ENCODE measurements around the gene IFIT5.
A peak's percentile ranks its signal among the peaks of the same experiment; 100 is the strongest.
"Not testable (repeated sequence)": the region's sequence is repeated elsewhere in the genome, so short reads cannot be mapped to it uniquely, and the experiment has no call there.

The IFIT5 gene

GRCh38 chr10:89414146-89414878, at the start of gene IFIT5:
Gene IFIT5, plus strand, starts transcription at chr10:89414568. Its CDS starts 231 bp downstream, at chr10:89414799.
- peak; percentile 47 for DNase-seq (ENCODE audit: low read depth)

- DNase-seq (ENCODE audit: low read depth) = no peak
Observed at GRCh38 chr10:89367529-89367928, 46.8 kb upstream of the IFIT5 start.

GRCh38 chr10:89368129-89368528, 46.2 kb upstream of the IFIT5 start:
- no peak for DNase-seq (ENCODE audit: low read depth)

GRCh38 chr10:89369156-89370105, 44.9 kb upstream of the IFIT5 start:
- no peak for DNase-seq (ENCODE audit: low read depth)

- no peak for DNase-seq (ENCODE audit: low read depth)
Observed at GRCh38 chr10:89371079-89371478, 43.3 kb upstream of the IFIT5 start.

- DNase-seq (ENCODE audit: low read depth) = no peak
Observed at GRCh38 chr10:89371987-89372386, 42.4 kb upstream of the IFIT5 start.

GRCh38 chr10:89373916-89374711, 40.3 kb upstream of the IFIT5 start:
- peak; percentile 85 for DNase-seq (ENCODE audit: low read depth)

GRCh38 chr10:89374713-89375141, 39.6 kb upstream of the IFIT5 start:
- no peak for DNase-seq (ENCODE audit: low read depth)

GRCh38 chr10:89377705-89378637, 36.4 kb upstream of the IFIT5 start, which contains the start of gene IFIT1B:
Gene IFIT1B, plus strand, starts transcription at chr10:89378056. Its CDS starts 80 bp downstream, at chr10:89378136.
- DNase-seq (ENCODE audit: low read depth) = no peak

GRCh38 chr10:89379103-89379502, 35.3 kb upstream of the IFIT5 start:
- no peak for DNase-seq (ENCODE audit: low read depth)

- DNase-seq (ENCODE audit: low read depth) = no peak
Observed at GRCh38 chr10:89382757-89383156, 31.6 kb upstream of the IFIT5 start.

GRCh38 chr10:89384474-89385340, 29.7 kb upstream of the IFIT5 start:
- DNase-seq (ENCODE audit: low read depth) = no peak

GRCh38 chr10:89388806-89389205, 25.6 kb upstream of the IFIT5 start:
- DNase-seq (ENCODE audit: low read depth) = no peak

GRCh38 chr10:89389254-89389653, 25.1 kb upstream of the IFIT5 start:
- DNase-seq (ENCODE audit: low read depth) = no peak

GRCh38 chr10:89390476-89391225, 23.7 kb upstream of the IFIT5 start:
- DNase-seq (ENCODE audit: low read depth) = no peak

GRCh38 chr10:89391226-89391576, 23.2 kb upstream of the IFIT5 start:
- DNase-seq (ENCODE audit: low read depth) = not testable (repeated sequence)

- peak; percentile 95 for DNase-seq (ENCODE audit: low read depth)
Observed at GRCh38 chr10:89391907-89392756, 22.2 kb upstream of the IFIT5 start, which contains the start of gene IFIT1. Gene IFIT1, plus strand, starts transcription at chr10:89392623. Its CDS starts 90 bp downstream, at chr10:89392713.

- peak; percentile 71 for DNase-seq (ENCODE audit: low read depth)
Observed at GRCh38 chr10:89392974-89393373, 21.4 kb upstream of the IFIT5 start.

All from fibroblast of the conjunctiva (primary cell).